Upper lobe of left lung (tissue), 6 donors: Measurements from ENCODE around the gene GPN2. TPM values are rescaled to one million over a fixed set of nuclear protein-coding genes. Genes with fewer than 3 reads are reported as not detected.

Source experiments
- ATAC-seq, 2 donors: fragments of 200-7000 bp; cut with Tn5 transposase; one replicate each; pipeline ENCODE4 v1.9.1; 2022; ENCODE audit warnings: mild to moderate bottlenecking in 2 of 2, moderate library complexity in 2 of 2; ENCODE audit not compliant: low FRiP score in 2 of 2
- DNase-seq, 2 donors: peaks; one replicate each; pipeline ENCODE4 v3.0.0-alpha.2; 2019 to 2020
- H3K27ac ChIP-seq, 4 donors: fragments of 200-600 bp; sonication (generic); one replicate each; pipeline ENCODE4 v1.5.1; 2016 to 2019
- H3K27me3 ChIP-seq, 4 donors: fragments of 200-600 bp; sonication (generic); one replicate each; pipeline ENCODE4 v1.5.1; 2017 to 2019
- H3K36me3 ChIP-seq, 4 donors: fragments of 200-600 bp; sonication (generic); one replicate each; pipeline ENCODE4 v1.5.1; 2016 to 2019
- H3K4me1 ChIP-seq, 4 donors: fragments of 200-600 bp; sonication (generic); one replicate each; pipeline ENCODE4 v1.5.1; 2018 to 2019
- H3K4me3 ChIP-seq, 4 donors: fragments of 200-600 bp; sonication (generic); one replicate each; pipeline ENCODE4 v1.5.1; 2017 to 2019; ENCODE audit warnings: mild to moderate bottlenecking in 2 of 4, moderate library complexity in 1 of 4
- H3K9me3 ChIP-seq, 4 donors: fragments of 200-600 bp; sonication (generic); one replicate each; pipeline ENCODE4 v1.5.1; 2018 to 2019
- CTCF ChIP-seq, 6 experiments: fragments of 450-650 bp in 4 of 6; fragments of 200-600 bp in 2 of 6; sonication (generic) in 2 of 6; IDR thresholded peaks; one replicate each; pipeline ENCODE4 v1.5.1; 2016 to 2019; ENCODE audit warnings: antibody characterized with exemption in 6 of 6
- EP300 ChIP-seq, 4 donors: sonication (generic); formaldehyde crosslinking; IDR thresholded peaks; one replicate each; pipeline ENCODE4 v1.5.1; 2017; ENCODE audit warnings: antibody characterized with exemption in 4 of 4, control low read depth in 2 of 4
- POLR2A ChIP-seq, 4 donors: fragments of 450-650 bp; IDR thresholded peaks; one replicate each; pipeline ENCODE4 v1.5.1; 2016 to 2017; ENCODE audit warnings: antibody characterized with exemption in 4 of 4, mild to moderate bottlenecking in 2 of 4
- POLR2AphosphoS5 ChIP-seq, 2 donors: sonication (generic); formaldehyde crosslinking; IDR thresholded peaks; one replicate each; pipeline ENCODE4 v1.5.1; 2017; ENCODE audit warnings: antibody characterized with exemption in 2 of 2
- WGBS, 2 donors: methylation state at CpG; one replicate each; pipeline ENCODE4 v1.1.5; 2017 to 2018; 5-methylcytosine and 5-hydroxymethylcytosine counted together
- total RNA-seq, 6 donors: library from RNA; depleted of rRNA in 4 of 6; stranded (reverse); fragments of >200 nt in 4 of 6; gene quantifications; one replicate each; pipeline versions ENCODE4 v1.1.0 to v1.2.1, GENCODE V29; 2016 to 2021
- donor health status: DM: no; HTN: no; CAD: no; lungs with moderate emphysema.
- donor health status: DM: no; HTN: yes; CAD: no; lungs with severe emphysema.

The GPN2 gene
- total RNA-seq, 6 donors from 2014 or later = 10.1 to 29.6 (median 18.5) TPM

- WGBS, 2 donors = 77% methylated on average over 3 of the region's 3 CpGs; no CpG with 5 or more reads in 1 of the 2 donors
- H3K27me3 ChIP-seq = no peaks in the 10 kb centered on the region
- no peak for ATAC-seq
- no peak overlapping the region for H3K4me3 ChIP-seq
- DNase-seq = no peak
- no peaks in the 10 kb centered on the region for H3K36me3 ChIP-seq
- no peaks in the 10 kb centered on the region for H3K9me3 ChIP-seq
- H3K4me1 ChIP-seq = peaks cover 0 to 28% (median 8%) of the 10 kb centered on the region in 4 donors
- TF ChIP-seq POLR2A (IDR thresholded peaks at IDR 0.05) = no peak
- TF ChIP-seq POLR2AphosphoS5 (IDR thresholded peaks at IDR 0.05) = no peak
- TF ChIP-seq CTCF (IDR thresholded peaks at IDR 0.05) = no peak
- TF ChIP-seq EP300 (IDR thresholded peaks at IDR 0.05) = no peak
- H3K27ac ChIP-seq = no peak overlapping the region
Measured at GRCh38 chr1:26909951-26910342, 19.9 kb upstream of the GPN2 start.

- ATAC-seq = peak; percentile 60 to 73
Measured at GRCh38 chr1:26907071-26907917, 17.2 kb upstream of the GPN2 start.

GRCh38 chr1:26900815-26901511 is 10.9 kb upstream of the GPN2 start:
- no peaks in the 10 kb centered on the region for H3K27me3 ChIP-seq
- no peak for DNase-seq
- peaks cover 5 to 24% (median 13%) of the 10 kb centered on the region in 4 donors for H3K36me3 ChIP-seq
- peak overlapping the region; percentile 85 to 93 (median 88) for H3K27ac ChIP-seq
- ATAC-seq = no peak
- H3K4me1 ChIP-seq = peaks cover 15 to 28% (median 16%) of the 10 kb centered on the region in 4 donors
- peak overlapping the region; percentile 71 to 100 (median 84) for H3K4me3 ChIP-seq
- TF ChIP-seq POLR2AphosphoS5 (IDR thresholded peaks at IDR 0.05) = no peak
- no peak for TF ChIP-seq CTCF (IDR thresholded peaks at IDR 0.05)
- no peak for TF ChIP-seq POLR2A (IDR thresholded peaks at IDR 0.05)
- no peak for TF ChIP-seq EP300 (IDR thresholded peaks at IDR 0.05)
- 62 to 63% methylated on average over 18 of the region's 18 CpGs for WGBS, 2 donors
- no peaks in the 10 kb centered on the region for H3K9me3 ChIP-seq

More at GRCh38 chr1:26907071-26907917, 17.2 kb upstream of the GPN2 start:
- TF ChIP-seq POLR2A (IDR thresholded peaks at IDR 0.05) (no peak), EP300 (IDR thresholded peaks at IDR 0.05) (no peak), POLR2AphosphoS5 (IDR thresholded peaks at IDR 0.05) (peak in 1 of 2 donors; percentile 10), CTCF (IDR thresholded peaks at IDR 0.05) (no peak)
- H3K9me3 ChIP-seq = no peaks in the 10 kb centered on the region
- H3K36me3 ChIP-seq = no peaks in the 10 kb centered on the region
- peak in 1 of 2 donors; percentile 77 for DNase-seq
- H3K27me3 ChIP-seq = no peaks in the 10 kb centered on the region
- H3K4me3 ChIP-seq = no peak overlapping the region
- peak overlapping the region in 1 of 4 donors; percentile 3 for H3K27ac ChIP-seq
- 56 to 62% methylated on average over 5 to 6 of the region's 6 CpGs for WGBS, 2 donors
- H3K4me1 ChIP-seq = peaks cover 0 to 20% (median 8%) of the 10 kb centered on the region in 4 donors

- Histone ChIP-seq H3K9me3 (no peaks in the 10 kb centered on the region), H3K27me3 (no peaks in the 10 kb centered on the region), H3K4me1 (peaks cover 15 to 28% (median 16%) of the 10 kb centered on the region in 4 donors), H3K36me3 (peaks cover 7 to 31% (median 17%) of the 10 kb centered on the region in 4 donors), H3K4me3 (peak within 1 kb of the TSS; percentile 71 to 100 (median 84)), H3K27ac (peak within 1 kb of the TSS; percentile 85 to 93 (median 88))
- peak; percentile 90 to 95 for ATAC-seq
- DNase-seq = peak; percentile 88 to 91
- TF ChIP-seq POLR2A (IDR thresholded peaks at IDR 0.05) (peak in 3 of 4 donors; percentile 35 to 83 (median 78)), POLR2AphosphoS5 (IDR thresholded peaks at IDR 0.05) (peak; percentile 81 to 95), EP300 (IDR thresholded peaks at IDR 0.05) (peak in 1 of 4 donors; percentile 27), CTCF (IDR thresholded peaks at IDR 0.05) (peak in 2 of 6 experiments; percentile 6 to 10)
- WGBS, 2 donors = 0 to 1% methylated on average over 44 to 50 of the region's 50 CpGs
Measured at GRCh38 chr1:26900001-26900814, 10.1 kb upstream of the GPN2 start, which contains the start of gene GPATCH3. Gene GPATCH3 (minus strand): TSS chr1:26900467. CDS start chr1:26900442, 25 bp downstream.
